Muscle layer of duodenum (tissue), 2 donors: ENCODE results near the gene CSNK2A2.
A peak's percentile ranks its signal among the peaks of the same experiment; 100 is the strongest.

ENCODE experiments used
- H3K27ac ChIP-seq: one replicate; pipeline ENCODE4 v1.7.0; 2013; ENCODE audit warnings: mild to moderate bottlenecking, low read length
- H3K27me3 ChIP-seq: one replicate; pipeline ENCODE4 v1.7.0; 2013; ENCODE audit warnings: low read depth, mild to moderate bottlenecking, control low read depth, low read length
- H3K36me3 ChIP-seq, 2 donors: one replicate each; pipeline ENCODE4 v1.7.0; 2013; ENCODE audit warnings: low read length in 2 of 2, control low read depth in 1 of 2, mild to moderate bottlenecking in 1 of 2; ENCODE audit not compliant: insufficient read depth in 2 of 2, control insufficient read depth in 1 of 2
- H3K4me1 ChIP-seq, 2 donors: one replicate each; pipeline ENCODE4 v1.7.0; 2013; ENCODE audit warnings: low read length in 2 of 2, mild to moderate bottlenecking in 2 of 2, control low read depth in 1 of 2, moderate library complexity in 1 of 2; ENCODE audit not compliant: insufficient read depth in 2 of 2, control insufficient read depth in 1 of 2
- H3K4me3 ChIP-seq, 2 donors: one replicate each; pipeline ENCODE4 v1.7.0; 2013; ENCODE audit warnings: low read length in 2 of 2, low read depth in 1 of 2, mild to moderate bottlenecking in 1 of 2
- H3K9me3 ChIP-seq, 2 donors: one replicate each; pipeline ENCODE4 v1.7.0; 2013; ENCODE audit warnings: low read length in 2 of 2, control low read depth in 1 of 2, mild to moderate bottlenecking in 1 of 2; ENCODE audit not compliant: control insufficient read depth in 1 of 2
- donor health status: healthy.

Gene CSNK2A2

DNA sequence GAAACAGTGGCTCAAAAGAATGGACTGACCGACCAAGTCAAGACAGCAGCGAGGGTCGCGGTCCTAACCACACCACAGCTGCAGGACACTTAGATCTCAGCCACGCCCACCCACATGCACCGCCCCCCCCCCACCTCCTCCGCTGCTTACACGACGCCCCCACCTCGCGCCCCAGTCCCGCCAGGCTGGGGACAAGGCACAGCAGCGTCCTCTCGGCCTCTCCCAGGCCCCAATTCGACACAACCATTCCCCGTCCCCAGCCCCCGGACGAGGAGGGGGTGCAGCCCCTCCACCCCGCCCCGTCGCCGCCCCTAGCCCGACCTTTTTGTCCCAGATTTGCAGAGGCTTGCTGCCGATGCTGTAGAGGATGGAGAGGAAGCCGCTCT, 69.2 kb downstream of the CSNK2A2 start:
- Histone ChIP-seq H3K27me3 (no peaks in the 10 kb centered on the region), H3K4me3 (peak overlapping the region; percentile 86 to 96), H3K27ac (peak overlapping the region; percentile 63), H3K36me3 (no peaks in the 10 kb centered on the region), H3K4me1 (peaks cover 20 to 41% of the 10 kb centered on the region in 2 donors), H3K9me3 (no peaks in the 10 kb centered on the region)

- Histone ChIP-seq H3K27me3 (no peaks in the 10 kb centered on the region), H3K4me1 (peaks cover 20 to 43% of the 10 kb centered on the region in 2 donors), H3K9me3 (no peaks in the 10 kb centered on the region), H3K27ac (peak overlapping the region; percentile 51), H3K4me3 (peak overlapping the region; percentile 86 to 96), H3K36me3 (no peaks in the 10 kb centered on the region)
Observed at GRCh38 chr16:58128181-58128631, 69.7 kb downstream of the CSNK2A2 start.

GRCh38 chr16:58127634-58128033, 70.3 kb downstream of the CSNK2A2 start:
- Histone ChIP-seq H3K4me1 (peaks cover 20 to 43% of the 10 kb centered on the region in 2 donors), H3K9me3 (no peaks in the 10 kb centered on the region)

DNA sequence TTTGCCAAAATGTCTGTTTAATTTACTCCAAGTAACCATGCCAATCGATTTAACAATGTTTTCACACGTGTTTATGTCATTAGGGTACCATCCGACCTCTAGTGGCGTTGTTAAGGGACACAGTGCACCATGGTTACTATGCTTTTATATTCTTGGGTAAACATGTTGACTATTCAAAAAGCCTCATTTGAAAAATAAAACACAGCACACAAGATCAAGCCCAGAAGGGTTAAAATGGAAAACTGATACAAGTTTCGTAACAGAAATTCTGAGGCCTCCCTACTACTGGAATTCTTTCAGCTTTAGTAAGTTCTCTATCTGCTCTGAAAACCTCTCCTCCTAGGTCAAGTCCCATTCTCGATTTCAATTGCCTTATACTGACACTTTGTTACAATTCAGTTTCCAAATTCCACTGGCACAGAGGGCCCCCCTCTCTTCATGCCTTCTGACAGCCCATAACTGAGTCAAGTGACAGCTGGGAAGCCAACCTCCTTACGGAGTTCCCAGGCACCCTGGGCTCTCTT, 70.8 kb downstream of the CSNK2A2 start:
- peaks cover 20 to 43% of the 10 kb centered on the region in 2 donors for H3K4me1 ChIP-seq

More at GRCh38 chr16:58127634-58128033, 70.3 kb downstream of the CSNK2A2 start:
- H3K36me3 ChIP-seq: no peaks in the 10 kb centered on the region
- H3K4me3 ChIP-seq: peak overlapping the region; percentile 86 to 96
- peak overlapping the region; percentile 51 for H3K27ac ChIP-seq
- H3K27me3 ChIP-seq: no peaks in the 10 kb centered on the region

DNA sequence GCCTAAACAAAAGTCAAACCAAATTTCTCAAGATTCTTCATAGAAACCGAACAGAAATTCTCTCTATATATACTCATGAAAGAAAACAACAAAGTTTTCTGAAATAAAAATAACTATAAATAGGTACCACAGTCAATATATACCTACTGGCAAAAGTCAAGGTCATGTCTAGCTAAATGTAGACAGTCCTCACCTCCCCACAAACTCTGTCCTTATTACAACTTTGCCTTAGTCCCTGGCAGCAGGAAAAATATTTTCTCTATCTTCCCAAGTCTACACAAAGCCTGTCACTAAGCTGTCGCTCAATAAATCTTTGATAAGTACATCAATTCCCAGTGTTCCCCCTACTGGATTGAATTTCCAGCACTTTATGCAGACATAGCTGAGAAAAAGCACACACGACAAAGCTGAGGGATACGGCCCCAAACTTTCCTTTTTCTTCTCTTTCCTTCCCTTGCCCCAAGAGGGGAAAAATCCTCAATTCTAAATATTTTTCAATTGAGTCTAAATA, 71.4 kb downstream of the CSNK2A2 start:
- Histone ChIP-seq H3K27ac (peak overlapping the region; percentile 51), H3K4me1 (peaks cover 26 to 48% of the 10 kb centered on the region in 2 donors), H3K36me3 (no peaks in the 10 kb centered on the region), H3K4me3 (peak overlapping the region in 1 of 2 donors; percentile 86), H3K27me3 (no peaks in the 10 kb centered on the region), H3K9me3 (no peaks in the 10 kb centered on the region)

More for the DNA sequence above, 70.8 kb downstream of the CSNK2A2 start:
- peak overlapping the region; percentile 51 for H3K27ac ChIP-seq
- H3K36me3 ChIP-seq: no peaks in the 10 kb centered on the region
- H3K9me3 ChIP-seq: no peaks in the 10 kb centered on the region
- no peaks in the 10 kb centered on the region for H3K27me3 ChIP-seq
- peak overlapping the region; percentile 86 to 96 for H3K4me3 ChIP-seq

DNA sequence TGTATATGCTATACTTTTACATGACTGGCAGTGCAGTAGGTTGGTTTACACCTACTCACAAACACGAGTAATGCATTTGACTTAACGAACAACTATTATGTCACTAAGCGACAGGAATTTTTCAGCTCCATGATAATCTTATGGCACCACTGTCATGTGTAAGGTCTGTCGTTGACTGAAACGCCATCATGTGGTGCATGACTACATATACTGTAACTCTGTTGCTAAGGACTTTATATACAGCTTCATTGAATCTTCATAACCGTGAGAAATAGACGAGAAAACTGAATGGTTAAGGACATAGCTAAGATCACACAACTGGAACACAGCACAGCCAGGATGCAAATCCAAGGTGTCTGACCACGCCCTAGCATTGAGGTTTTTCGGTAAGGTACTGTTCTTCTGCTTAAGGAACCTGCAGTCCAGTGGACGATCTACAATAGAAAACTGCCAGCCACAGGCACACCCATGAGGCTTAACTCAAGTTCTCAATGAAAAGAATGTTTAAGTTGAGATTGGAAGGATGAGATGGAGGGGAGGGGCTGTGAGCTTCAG, 72.0 kb downstream of the CSNK2A2 start:
- Histone ChIP-seq H3K27ac (no peak overlapping the region), H3K4me1 (peaks cover 32 to 55% of the 10 kb centered on the region in 2 donors), H3K4me3 (peak overlapping the region in 1 of 2 donors; percentile 86), H3K27me3 (no peaks in the 10 kb centered on the region), H3K9me3 (no peaks in the 10 kb centered on the region), H3K36me3 (no peaks in the 10 kb centered on the region)

DNA sequence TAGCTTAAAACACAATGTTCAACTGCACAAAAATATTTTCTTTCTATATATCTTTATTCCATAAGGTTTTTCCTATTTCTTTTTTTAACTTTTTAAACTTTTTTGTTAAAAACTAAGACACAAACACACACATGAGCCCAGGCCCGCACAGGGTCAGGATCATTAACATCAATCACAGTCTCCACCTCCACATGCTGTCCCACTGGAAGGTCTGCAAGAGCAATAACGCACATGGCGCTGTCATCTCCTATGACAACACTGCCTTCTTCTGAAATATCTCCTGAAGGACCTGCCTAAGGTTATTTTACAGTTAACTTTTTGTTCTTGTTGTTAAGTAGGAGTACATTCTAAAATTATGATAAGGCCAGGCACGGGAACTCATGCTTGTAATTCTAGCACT, 72.9 kb downstream of the CSNK2A2 start:
- Histone ChIP-seq H3K36me3 (no peaks in the 10 kb centered on the region), H3K9me3 (no peaks in the 10 kb centered on the region), H3K4me3 (no peak overlapping the region), H3K27me3 (no peaks in the 10 kb centered on the region), H3K4me1 (peaks cover 40 to 63% of the 10 kb centered on the region in 2 donors), H3K27ac (no peak overlapping the region)

DNA sequence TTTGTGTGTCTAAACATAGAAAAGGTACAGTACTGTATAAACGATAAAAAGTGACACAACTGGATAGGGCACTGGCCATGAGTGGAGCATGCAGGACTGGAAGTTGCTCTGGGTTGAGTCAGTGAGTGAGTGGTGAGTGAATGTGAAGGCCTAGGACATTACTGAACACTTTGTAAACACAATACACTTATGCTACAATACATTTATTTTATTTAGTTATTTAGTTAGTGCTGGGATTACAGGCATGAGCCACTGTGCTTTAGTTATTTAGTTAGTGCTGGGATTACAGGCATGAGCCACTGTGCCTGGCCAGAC, 73.3 kb downstream of the CSNK2A2 start:
- Histone ChIP-seq H3K27me3 (no peaks in the 10 kb centered on the region), H3K36me3 (no peaks in the 10 kb centered on the region), H3K27ac (no peak overlapping the region), H3K4me1 (peaks cover 43 to 68% of the 10 kb centered on the region in 2 donors), H3K4me3 (no peak overlapping the region), H3K9me3 (no peaks in the 10 kb centered on the region)

- Histone ChIP-seq H3K27ac (no peak overlapping the region), H3K4me1 (peaks cover 48 to 73% of the 10 kb centered on the region in 2 donors), H3K27me3 (no peaks in the 10 kb centered on the region), H3K4me3 (no peak overlapping the region), H3K36me3 (no peaks in the 10 kb centered on the region), H3K9me3 (no peaks in the 10 kb centered on the region)
Observed at GRCh38 chr16:58123896-58124600, 73.9 kb downstream of the CSNK2A2 start.

- Histone ChIP-seq H3K36me3 (no peaks in the 10 kb centered on the region), H3K4me3 (no peak overlapping the region), H3K27me3 (no peaks in the 10 kb centered on the region), H3K27ac (no peak overlapping the region), H3K9me3 (no peaks in the 10 kb centered on the region), H3K4me1 (peaks cover 37 to 66% of the 10 kb centered on the region in 2 donors)
Observed at GRCh38 chr16:58121132-58121531, 76.8 kb downstream of the CSNK2A2 start.

DNA sequence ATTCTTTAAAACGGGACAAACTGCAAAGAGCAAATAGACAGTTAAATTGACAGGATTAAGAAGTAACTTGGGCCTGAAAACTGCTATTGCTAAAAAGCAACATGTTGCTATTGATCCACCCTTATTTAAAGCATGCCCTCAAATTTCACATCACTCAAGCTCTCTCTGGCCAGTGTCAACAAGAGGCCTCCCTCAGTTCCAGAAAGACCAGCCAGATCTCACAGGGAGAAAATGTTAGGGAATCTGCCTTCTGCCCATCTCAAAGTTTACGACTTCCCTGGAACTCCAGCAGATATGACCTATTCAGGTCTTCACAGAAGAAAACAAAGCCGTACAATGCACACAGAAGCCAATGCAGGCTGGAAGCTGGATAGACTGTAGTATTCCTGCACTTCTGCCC, 77.7 kb downstream of the CSNK2A2 start:
- no peak overlapping the region for H3K27ac ChIP-seq
- peaks cover 37 to 63% of the 10 kb centered on the region in 2 donors for H3K4me1 ChIP-seq

More for the DNA sequence above, 77.7 kb downstream of the CSNK2A2 start:
- Histone ChIP-seq H3K27me3 (no peaks in the 10 kb centered on the region), H3K4me3 (no peak overlapping the region), H3K36me3 (peaks cover 3 to 7% of the 10 kb centered on the region in 2 donors), H3K9me3 (no peaks in the 10 kb centered on the region)
